NOMO-1 treated with DMSO at 0.1 percent for 48 hours (cell line): ENCODE measurements around the gene LZTS2.
A peak's percentile ranks its signal among the peaks of the same experiment; 100 is the strongest.
"Not testable (repeated sequence)": the region's sequence is repeated elsewhere in the genome, so short reads cannot be mapped to it uniquely, and the experiment has no call there.

Source experiments
- DNase-seq: peaks from one replicate; lab custom pipeline; 2025; ENCODE audit not compliant: unreplicated experiment; lab: John Stamatoyannopoulos, UW

Gene LZTS2

DNA sequence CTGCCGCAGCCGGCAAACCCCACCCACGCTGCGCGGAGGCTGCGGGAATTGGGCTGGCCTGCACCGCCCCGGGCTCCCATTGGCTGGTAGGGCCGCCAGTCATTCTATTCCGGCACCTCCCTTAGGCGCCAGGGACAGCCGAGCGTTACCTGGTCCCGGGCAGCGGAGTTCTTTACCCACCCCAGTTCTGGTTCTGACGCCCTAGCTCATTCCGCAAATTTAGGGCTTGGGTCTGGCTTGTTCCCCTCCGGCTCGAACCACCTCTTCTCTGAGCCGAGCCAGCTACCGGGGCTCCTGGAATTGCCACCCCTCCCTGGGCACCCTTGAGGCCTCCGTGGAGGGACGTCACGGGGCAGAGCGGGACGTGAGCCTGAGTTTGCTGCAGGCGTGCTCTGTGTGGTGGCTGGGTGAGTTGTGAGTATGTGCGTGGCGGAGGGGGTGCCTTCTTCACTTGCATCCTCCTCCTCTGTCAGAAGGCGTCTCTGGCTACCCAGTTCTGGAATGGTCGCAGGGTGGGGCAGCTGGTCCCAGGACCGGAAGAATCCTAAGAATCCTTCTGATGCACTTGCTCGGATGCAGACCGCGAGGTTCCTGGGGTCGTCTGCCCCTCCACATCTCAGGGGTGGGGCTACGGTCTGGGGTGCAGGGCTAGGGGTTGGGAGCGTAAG is 31.7 kb downstream of the LZTS2 start, which contains the start of the genes PDZD7 and SFXN3:
Gene PDZD7 (minus strand): TSS at position 2 of the 668 bp plus-strand sequence. CDS start 910 bp downstream, outside the sequence.
Gene SFXN3 (plus strand): TSS at position 107 of the 668 bp plus-strand sequence. CDS start 3,461 bp downstream, outside the sequence.
- DNase-seq = peak; percentile 79

GRCh38 chr10:101031796-101032636 is 32.4 kb downstream of the LZTS2 start:
- DNase-seq = peak; percentile 61

DNA sequence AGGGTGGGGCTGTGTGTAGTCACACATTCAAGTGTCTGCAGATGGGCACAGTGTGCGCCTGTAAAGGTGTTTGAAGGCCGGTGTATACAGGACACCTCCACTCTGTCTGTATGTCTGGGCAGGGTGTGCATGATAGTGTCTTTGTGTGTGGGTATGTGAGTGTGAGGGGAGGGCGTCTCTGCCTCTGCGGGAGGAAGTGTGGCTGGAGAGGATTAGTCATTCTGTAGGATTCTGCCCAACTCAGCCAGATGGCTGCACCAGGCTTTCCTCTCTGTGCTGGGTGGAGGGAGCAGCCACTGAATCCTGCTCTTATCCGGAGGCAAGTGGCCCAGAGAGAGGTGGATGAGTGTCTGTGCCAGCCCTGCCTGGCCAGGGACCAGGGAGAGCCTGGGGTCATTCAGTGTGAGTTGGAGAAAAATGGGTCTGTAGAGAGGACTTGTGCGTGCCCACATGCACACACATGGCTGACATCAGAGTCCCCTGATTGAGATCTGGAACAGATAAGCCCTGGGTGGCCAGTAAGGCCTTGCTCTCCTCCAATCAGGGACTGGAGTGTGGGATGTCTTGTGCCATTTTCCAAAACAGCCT is 33.1 kb downstream of the LZTS2 start:
- peak; percentile 51 for DNase-seq

DNA sequence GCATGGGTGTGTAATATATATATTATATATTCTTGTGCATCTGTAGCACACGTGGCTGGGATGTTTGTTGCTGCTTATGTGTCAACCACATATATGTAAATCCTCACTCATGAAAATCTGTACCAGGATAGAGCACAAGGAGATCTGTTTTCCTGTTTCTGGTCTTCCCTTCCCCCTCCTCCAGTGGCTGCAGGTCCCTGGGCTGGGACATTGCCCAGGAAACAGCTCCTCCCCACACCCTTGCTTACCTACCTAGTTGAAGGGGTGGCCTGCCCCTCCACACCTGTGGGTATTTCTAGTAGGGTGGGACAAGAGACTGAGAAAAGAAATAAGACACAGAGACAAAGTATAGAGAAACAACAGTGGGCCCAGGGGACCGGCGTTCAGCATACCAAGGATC is 33.7 kb downstream of the LZTS2 start:
- DNase-seq = no peak

- not testable (repeated sequence) for DNase-seq
Observed at GRCh38 chr10:101034404-101034803, 34.8 kb downstream of the LZTS2 start.

- DNase-seq = no peak
Observed at GRCh38 chr10:101035314-101035713, 35.7 kb downstream of the LZTS2 start.

DNA sequence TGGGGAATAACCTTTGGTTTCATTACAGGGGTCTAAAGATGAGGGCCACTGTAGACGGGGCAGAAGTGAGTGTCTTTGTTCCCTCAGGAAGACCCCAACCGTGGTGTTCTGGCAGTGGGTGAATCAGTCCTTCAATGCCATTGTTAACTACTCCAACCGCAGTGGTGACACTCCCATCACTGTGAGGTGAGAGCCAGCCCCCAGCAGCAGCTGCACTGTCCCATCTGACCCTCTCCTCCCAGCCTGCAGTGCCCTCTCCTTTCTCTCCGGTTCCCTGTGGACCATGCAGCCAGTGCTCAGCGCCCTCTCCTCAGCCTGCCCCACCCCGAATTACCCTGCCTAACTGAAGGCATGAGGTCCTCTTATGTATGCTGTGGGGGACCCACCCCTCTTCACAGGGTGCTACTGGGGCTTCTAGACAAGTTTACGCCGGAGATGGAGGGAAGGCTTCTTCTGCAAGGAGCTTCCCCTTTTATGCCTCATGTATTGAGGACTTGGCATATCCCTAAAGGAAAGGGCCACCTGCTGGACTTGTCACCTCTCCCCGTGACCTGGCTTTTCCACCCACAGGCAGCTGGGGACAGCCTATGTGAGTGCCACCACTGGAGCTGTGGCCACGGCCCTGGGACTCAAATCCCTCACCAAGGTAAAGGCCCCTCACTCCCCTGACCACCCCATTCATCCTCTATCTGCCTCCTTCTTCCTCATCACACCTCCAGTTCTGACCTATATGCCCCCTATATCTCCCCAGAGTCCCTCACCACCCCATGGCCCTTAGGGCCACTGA is 36.5 kb downstream of the LZTS2 start:
- DNase-seq = no peak

- no peak for DNase-seq
Observed at GRCh38 chr10:101036726-101037125, 37.1 kb downstream of the LZTS2 start.

DNA sequence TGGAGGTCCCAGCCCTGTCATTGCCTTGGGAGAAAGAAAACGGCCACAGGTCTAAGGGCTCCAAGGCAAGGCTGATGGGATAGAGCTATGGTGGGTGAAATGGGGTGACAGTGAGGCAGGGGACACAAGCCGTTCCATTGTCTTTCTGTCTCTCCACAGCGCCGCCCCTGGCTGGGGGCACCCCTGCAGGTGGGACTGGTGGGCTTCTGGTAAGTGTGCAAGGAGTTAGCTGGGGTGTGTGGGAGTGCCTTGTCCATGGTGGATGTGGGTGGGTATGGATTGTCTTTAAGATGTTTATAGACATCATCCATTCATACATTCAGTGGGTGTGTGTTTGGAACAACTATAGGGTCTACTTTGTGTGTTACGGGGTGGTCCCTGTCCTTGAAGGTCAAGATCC is 38.9 kb downstream of the LZTS2 start:
- DNase-seq = no peak

DNA sequence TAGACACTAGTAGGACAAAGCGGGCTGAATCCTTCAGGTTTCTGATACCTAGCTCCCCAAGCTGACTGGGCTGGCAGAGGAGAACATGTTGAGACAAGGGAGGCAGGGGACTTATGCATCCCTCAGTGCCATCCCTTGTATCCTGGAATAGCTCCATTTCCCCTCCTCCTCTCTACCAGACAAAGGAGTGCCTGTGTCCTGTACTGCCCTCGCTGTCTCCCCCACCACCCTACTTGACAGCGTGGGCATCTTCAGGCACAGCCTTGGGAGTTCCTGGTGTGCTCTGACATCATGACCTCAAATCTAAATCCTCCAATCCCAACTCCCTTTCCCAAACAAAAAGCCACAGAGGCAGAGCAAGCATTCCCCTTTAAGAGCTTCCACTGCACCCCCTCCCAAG is 40.5 kb downstream of the LZTS2 start:
- no peak for DNase-seq

DNA sequence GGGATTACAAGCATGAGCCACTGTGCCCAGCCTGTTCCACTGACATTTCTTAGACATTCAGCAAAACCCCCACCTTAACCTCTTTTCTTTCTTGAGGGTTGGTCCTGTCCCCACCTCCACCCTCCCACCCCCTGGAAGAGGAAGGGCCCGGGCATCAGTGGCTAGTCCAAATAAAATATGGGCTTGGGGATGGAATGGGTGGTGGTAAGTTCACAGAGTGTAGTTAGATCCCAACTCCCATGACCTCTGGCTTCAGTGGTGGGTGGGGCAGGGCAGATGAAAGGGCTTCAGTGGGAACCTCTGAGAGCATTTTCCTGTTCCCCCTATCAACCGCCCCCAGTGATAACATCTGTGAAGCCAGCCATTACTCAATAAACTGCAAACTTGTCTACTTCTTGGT is 41.2 kb downstream of the LZTS2 start:
- no peak for DNase-seq

DNA sequence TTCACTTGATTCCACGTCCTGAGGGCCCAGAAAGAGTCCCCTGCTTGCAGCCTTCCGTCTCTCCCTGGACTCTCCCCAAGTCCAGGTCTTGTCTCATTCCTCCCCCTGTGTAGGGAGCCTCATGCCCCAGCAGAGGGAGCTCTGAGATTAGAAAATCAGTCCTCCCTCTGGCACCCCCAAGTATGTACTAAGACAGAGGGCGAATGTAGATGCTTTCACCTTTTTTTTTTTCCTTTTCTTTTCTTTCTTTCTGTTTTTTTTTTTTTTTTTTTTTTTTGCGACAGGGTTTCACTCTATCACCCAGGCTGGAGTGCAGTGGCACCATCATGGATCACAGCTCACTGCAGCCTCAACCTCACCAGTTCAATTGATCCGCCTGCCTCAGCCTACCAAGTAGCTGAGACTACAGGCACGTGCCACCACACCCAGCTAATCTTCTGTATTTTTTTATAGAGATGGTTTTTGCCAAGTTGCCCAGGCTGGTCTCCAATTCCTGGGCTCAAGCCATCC is 41.7 kb downstream of the LZTS2 start:
- peak; percentile 61 for DNase-seq

GRCh38 chr10:101042118-101042517 is 42.5 kb downstream of the LZTS2 start:
- DNase-seq = no peak

DNA sequence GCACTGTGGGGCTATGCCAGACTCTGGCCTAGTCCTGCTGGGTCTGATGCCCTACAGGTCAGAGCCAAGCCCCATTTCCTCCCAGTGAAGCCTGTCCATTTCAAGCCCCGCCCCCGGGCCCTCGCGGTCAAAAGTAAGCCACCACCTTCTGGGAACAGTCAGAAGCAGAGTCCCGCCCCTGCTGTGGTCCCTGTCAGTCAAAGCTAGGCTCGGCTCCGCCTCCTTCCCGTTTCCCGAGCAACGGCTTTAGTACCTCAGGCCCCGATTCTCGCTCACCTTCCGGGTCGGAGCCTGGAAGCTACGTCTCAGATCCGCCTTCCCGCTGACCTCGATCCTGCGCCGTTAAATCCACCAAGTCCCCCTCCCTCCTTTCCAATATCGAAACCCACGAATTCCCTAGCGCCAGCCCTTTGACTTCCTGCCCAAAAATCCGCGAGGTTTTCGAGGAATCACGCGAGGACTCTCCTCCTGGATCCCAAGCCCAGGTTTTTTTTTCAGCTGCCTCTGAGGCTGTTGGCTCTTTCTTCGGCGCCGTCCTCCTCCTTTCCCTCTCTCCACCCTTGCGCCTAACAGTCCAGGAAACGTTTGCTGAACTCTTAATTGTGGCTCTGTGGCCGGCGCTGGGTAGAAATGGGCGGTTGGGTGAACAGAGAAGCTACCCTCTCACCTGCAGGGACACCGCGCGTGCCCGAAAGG is 43.2 kb downstream of the LZTS2 start:
- DNase-seq = peak; percentile 95

- no peak for DNase-seq
Observed at GRCh38 chr10:101043363-101043707, 43.7 kb downstream of the LZTS2 start.

DNA sequence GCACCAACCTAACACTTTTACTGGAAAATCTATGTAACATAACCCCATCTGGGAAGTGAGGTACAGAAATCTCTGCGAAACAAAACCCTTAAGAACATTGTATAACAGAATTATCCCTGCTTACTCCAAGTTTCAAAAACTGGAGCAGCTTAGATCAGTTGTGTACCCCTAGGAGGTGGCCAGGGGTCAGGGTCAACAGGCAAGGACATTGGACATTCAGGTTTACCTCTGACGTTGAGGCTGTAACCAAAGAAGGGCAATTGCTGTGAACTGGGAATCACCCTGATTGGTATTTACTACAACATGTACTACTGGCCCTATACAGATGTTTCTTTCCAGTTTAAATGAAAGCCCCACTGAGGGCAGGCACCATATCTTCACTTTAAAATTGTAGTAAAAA is 44.5 kb downstream of the LZTS2 start:
- no peak for DNase-seq

GRCh38 chr10:101046332-101047238 is 47.0 kb downstream of the LZTS2 start:
- DNase-seq = no peak

DNA sequence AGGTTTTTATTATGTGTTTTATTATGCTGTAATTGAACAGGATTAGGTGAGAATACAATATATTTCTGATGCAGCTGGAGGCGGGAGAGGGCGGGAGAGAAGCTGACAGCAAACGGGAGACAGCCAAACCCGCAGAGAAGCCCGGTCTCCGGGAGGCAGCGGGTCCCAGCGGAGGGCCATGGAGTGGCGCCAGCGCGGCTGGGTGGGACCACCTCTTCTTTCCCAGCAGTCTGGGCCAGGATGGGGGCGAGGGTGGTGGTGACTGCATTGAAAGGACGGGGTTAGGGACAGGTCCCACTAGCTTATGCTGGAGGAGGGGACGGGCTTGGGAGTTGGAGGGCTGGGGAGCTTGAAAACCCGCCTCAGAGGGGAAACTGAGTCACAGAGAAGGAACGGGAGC is 47.7 kb downstream of the LZTS2 start:
- no peak for DNase-seq
